NCI-H460 (cell line): ENCODE data around the gene MELK. TPM values are rescaled to one million over a fixed set of nuclear protein-coding genes. Genes with fewer than 3 reads are reported as not detected.

Experiments used
- total RNA-seq: library from RNA; depleted of rRNA; stranded (reverse); fragments of >200 nt; shearing (Covaris generic); gene quantifications from 2 replicates; pipeline ENCODE4 v1.2.3, GENCODE V29; 2014; rRNA removed

The MELK gene
- total RNA-seq, 1 experiment from 2014 or later: 34.1 TPM

Other genes starting within 250 kb of the MELK start
- gene RNF38, start 172.6 kb upstream of the MELK start, total RNA-seq: 6.6 and 6.8 TPM in 2 replicates